ENCODE results near the gene CSPG4. TPM values are rescaled to one million over a fixed set of nuclear protein-coding genes. Genes with fewer than 3 reads are reported as not detected.
A peak's percentile ranks its signal among the peaks of the same experiment; 100 is the strongest.
"Not testable (repeated sequence)": the region's sequence is repeated elsewhere in the genome, so short reads cannot be mapped to it uniquely, and the experiment has no call there.

The CSPG4 gene
- total and polyA plus RNA-seq, 10 of the 15 experiments (the other 5 are each of a cell fraction or from before 2014, with no cell fraction given), result 0.02 to 2.2 (median 0.76) TPM

DNA sequence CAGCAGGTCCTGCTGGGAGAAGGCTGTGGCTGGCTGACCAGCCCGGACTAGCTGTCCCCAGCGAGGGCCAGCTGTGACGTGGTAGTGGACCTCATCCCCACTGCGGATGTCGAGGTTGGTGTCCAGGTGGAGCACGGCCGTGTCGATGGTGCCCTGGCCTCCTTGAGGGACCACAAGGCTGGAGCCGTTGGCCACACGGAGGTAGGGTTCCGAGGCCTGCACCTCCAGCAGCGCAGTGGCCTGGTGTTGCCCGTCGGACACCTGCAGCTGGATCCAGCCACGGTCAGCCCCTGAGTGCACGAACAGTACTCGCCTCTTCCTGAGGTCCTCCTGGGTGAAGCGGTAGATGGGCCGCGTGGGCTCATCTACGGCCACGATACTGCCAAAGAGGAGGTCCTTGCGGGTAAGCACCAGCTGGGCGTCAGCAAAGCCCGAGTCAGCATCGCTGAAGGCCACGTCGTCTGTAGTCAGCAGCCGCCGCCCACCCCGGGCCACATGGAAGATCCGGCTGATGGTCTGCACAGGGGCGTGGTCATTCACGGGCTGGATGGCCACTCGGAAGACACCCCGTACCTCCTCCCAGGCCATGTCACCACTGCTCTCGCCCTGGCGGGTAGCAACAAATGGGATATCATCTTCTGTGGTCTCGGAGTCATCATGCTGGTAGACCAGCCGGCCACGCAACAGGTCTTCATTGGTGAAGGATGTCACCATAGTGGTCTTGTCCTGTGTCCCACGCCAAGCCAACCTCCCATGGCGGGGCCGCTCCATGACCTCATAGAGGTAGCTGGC, 25.0 kb downstream of the CSPG4 start (continued):
- TF ChIP-seq, protein P1, sequence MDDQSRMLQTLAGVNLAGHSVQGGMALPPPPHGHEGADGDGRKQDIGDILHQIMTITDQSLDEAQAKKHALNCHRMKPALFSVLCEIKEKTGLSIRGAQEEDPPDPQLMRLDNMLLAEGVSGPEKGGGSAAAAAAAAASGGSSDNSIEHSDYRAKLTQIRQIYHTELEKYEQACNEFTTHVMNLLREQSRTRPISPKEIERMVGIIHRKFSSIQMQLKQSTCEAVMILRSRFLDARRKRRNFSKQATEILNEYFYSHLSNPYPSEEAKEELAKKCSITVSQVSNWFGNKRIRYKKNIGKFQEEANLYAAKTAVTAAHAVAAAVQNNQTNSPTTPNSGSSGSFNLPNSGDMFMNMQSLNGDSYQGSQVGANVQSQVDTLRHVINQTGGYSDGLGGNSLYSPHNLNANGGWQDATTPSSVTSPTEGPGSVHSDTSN (IDR thresholded peaks at IDR 0.05; ENCODE audit: insufficient replicate concordance, low read depth, low read length), result peak; percentile 35

DNA sequence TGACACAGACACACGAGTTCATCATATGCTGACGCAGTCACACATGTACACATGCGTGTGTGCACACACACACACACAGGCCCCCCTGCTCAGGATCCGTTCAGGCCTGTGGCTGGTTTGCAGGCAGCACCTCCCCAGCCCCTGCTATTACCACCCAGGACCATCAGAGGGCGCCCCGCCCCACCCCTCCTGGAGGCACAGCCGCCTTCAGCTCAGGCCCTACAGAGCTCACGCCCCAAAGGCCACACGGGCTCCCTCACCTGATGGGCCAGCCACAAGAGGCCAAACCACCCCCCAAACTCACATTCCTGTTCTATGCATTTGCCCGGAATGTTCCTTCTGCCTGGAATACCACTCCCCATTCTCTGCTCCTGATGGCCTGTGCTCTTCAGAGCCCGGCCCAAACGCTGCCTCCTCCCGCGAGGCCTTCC, 26.4 kb downstream of the CSPG4 start:
- ATAC-seq (peak; percentile 91), FAIRE-seq (peak; percentile 84)
- not testable (repeated sequence) for H2AFZ ChIP-seq (ENCODE audit: control insufficient read depth, low read depth, low read length); H3K4me2 ChIP-seq (ENCODE audit: control insufficient read depth, insufficient read depth); H3K36me3 ChIP-seq (ENCODE audit: control insufficient read depth in 2 of 2, insufficient read depth in 2 of 2, low read length in 1 of 2); H3K27me3 ChIP-seq (replicated peaks in 1 of 2; ENCODE audit: control insufficient read depth in 2 of 2, insufficient read depth in 2 of 2, low read length in 1 of 2); H3K4me3 ChIP-seq; DNase-seq (ENCODE audit: low read depth, low spot score); H3K4me1 ChIP-seq (ENCODE audit: control insufficient read depth, insufficient read depth, low read length); H3K9me3 ChIP-seq (replicated peaks; ENCODE audit: control insufficient read depth, insufficient read depth, low read length); H4K20me1 ChIP-seq (ENCODE audit: control insufficient read depth, insufficient read depth); H3K9ac ChIP-seq (ENCODE audit: control insufficient read depth, insufficient read depth, low read length); H3K27ac ChIP-seq (ENCODE audit: control insufficient read depth, insufficient read depth); BruUV-seq (replicated peaks); H3K79me2 ChIP-seq (ENCODE audit: control insufficient read depth, insufficient read depth, low read length)
- ChIA-PET CTCF (interaction anchor here (0.6 to 6.8 kb wide), 25 partner anchors 8 to 454 kb away, joined by 3 to 58 read pairs (median 4); partner anchors contain the start of genes IMP3, MAN2C1, SNUPN and TMEM266), SMC1A (ENCODE audit: uncharacterized antibody, unreplicated experiment) (interaction anchor here (0.6 to 3.0 kb wide), 8 partner anchors 14 to 318 kb away, joined by 3 to 15 read pairs (median 4); a partner anchor contains a TSS), RAD21 (ENCODE audit: unreplicated experiment) (interaction anchor here (0.6 to 3.3 kb wide), 15 partner anchors 35 to 318 kb away, joined by 3 to 49 read pairs (median 3); partner anchors contain the start of genes MAN2C1 and SNX33), POLR2A (interaction anchor here (0.6 to 1.1 kb wide), 3 partner anchors 37 to 318 kb away, joined by 3 to 4 read pairs (median 3); partner anchors contain the start of gene MAN2C1)
- WGBS (ENCODE audit: insufficient coverage, insufficient replicate concordance, low lambda C conversion rate, missing lambda C conversion rate), result 36% methylated on average over 14 of the region's 14 CpGs
- TF ChIP-seq BHLHE40 (IDR thresholded peaks at IDR 0.05; ENCODE audit: borderline replicate concordance in 1 of 2, low read depth in 2 of 2, low read length in 1 of 2), result peak in 1 of 2 experiments; percentile 28; a peak in 1 of 4 replicates
- peak; percentile 45 for TF ChIP-seq RAD21 (IDR thresholded peaks at IDR 0.05; ENCODE audit: insufficient read depth, low read depth, low read length)
- TF ChIP-seq, protein P2, sequence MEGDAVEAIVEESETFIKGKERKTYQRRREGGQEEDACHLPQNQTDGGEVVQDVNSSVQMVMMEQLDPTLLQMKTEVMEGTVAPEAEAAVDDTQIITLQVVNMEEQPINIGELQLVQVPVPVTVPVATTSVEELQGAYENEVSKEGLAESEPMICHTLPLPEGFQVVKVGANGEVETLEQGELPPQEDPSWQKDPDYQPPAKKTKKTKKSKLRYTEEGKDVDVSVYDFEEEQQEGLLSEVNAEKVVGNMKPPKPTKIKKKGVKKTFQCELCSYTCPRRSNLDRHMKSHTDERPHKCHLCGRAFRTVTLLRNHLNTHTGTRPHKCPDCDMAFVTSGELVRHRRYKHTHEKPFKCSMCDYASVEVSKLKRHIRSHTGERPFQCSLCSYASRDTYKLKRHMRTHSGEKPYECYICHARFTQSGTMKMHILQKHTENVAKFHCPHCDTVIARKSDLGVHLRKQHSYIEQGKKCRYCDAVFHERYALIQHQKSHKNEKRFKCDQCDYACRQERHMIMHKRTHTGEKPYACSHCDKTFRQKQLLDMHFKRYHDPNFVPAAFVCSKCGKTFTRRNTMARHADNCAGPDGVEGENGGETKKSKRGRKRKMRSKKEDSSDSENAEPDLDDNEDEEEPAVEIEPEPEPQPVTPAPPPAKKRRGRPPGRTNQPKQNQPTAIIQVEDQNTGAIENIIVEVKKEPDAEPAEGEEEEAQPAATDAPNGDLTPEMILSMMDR (IDR thresholded peaks at IDR 0.05 in 2 of 3, conservative IDR thresholded peaks at IDR 0.05 in 1 of 3; ENCODE audit: control insufficient read depth in 2 of 3, extremely low read depth in 1 of 3, insufficient read depth in 1 of 3, low read depth in 3 of 3, low read length in 3 of 3), result peak; percentile 44 to 74 (median 50)
- peak; percentile 50; the same call in 1 of the 2 replicates for TF ChIP-seq SMC3 (IDR thresholded peaks at IDR 0.05; ENCODE audit: borderline replicate concordance, low read length)
- intact Hi-C loops (cut with micrococcal nuclease; ENCODE audit: unreplicated experiment), result loop anchor here (1.0 to 5.0 kb wide), 2 partner anchors 46 to 116 kb away; no protein-coding TSS in a partner anchor
- in situ Hi-C loops (cut with MboI), result loop anchor here (5.0 kb wide), 1 partner anchor 116 kb away; no protein-coding TSS in a partner anchor
